Measurements from ENCODE around the gene C11orf87. TPM values are rescaled to one million over a fixed set of nuclear protein-coding genes. Genes with fewer than 3 reads are reported as not detected.

C11orf87 gene
- total and polyA plus RNA-seq, 2 donors from 2014 or later, result not detected

DNA sequence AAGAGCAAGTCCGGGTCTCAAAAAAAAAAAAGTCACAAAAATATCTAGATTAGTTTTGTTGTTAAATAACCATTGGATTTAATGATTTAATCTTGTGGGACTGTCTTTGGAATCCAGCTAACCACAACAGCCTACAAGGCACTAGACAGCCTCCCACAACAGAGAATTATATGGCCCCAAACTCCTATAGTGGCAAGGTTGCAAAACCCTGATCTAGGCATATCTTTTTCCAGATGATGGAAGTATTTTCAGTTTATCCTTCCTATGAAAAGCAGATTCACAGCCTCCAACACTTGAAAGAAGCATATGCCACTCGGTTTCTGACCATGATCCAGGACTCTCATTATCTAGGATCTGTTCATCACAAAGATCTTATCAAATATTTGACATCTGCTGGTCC is 5.4 kb upstream of the C11orf87 start:
- intact Hi-C loops (cut with DNase I), result no loop called here
- H3K27me3 ChIP-seq (ENCODE audit: control insufficient read depth, insufficient read depth, low read length), result peaks cover 5% of the 10 kb centered on the region
- no peaks in the 10 kb centered on the region for H3K36me3 ChIP-seq (ENCODE audit: control insufficient read depth in 2 of 3, insufficient read depth in 3 of 3, low read length in 3 of 3)
- H3K9ac ChIP-seq (ENCODE audit: low read length in 3 of 3), result no peak overlapping the region
- DNase-seq, result no peak
- H3K27ac ChIP-seq (ENCODE audit: low read depth in 2 of 2, low read length in 2 of 2), result no peak overlapping the region
- FAIRE-seq, result no peak
- no peaks in the 10 kb centered on the region for H3K4me1 ChIP-seq (ENCODE audit: control insufficient read depth in 2 of 3, insufficient read depth in 2 of 3, low read depth in 1 of 3, low read length in 3 of 3)
- no peaks in the 10 kb centered on the region for H3K9me3 ChIP-seq (ENCODE audit: control insufficient read depth in 2 of 3, insufficient read depth in 1 of 3, low read length in 3 of 3)
- TF ChIP-seq, protein P1, sequence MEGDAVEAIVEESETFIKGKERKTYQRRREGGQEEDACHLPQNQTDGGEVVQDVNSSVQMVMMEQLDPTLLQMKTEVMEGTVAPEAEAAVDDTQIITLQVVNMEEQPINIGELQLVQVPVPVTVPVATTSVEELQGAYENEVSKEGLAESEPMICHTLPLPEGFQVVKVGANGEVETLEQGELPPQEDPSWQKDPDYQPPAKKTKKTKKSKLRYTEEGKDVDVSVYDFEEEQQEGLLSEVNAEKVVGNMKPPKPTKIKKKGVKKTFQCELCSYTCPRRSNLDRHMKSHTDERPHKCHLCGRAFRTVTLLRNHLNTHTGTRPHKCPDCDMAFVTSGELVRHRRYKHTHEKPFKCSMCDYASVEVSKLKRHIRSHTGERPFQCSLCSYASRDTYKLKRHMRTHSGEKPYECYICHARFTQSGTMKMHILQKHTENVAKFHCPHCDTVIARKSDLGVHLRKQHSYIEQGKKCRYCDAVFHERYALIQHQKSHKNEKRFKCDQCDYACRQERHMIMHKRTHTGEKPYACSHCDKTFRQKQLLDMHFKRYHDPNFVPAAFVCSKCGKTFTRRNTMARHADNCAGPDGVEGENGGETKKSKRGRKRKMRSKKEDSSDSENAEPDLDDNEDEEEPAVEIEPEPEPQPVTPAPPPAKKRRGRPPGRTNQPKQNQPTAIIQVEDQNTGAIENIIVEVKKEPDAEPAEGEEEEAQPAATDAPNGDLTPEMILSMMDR (IDR thresholded peaks at IDR 0.05; ENCODE audit: borderline replicate concordance, extremely low read depth, insufficient read depth), result no peak
- H3K4me3 ChIP-seq (ENCODE audit: low read length in 3 of 3), result no peak overlapping the region

DNA sequence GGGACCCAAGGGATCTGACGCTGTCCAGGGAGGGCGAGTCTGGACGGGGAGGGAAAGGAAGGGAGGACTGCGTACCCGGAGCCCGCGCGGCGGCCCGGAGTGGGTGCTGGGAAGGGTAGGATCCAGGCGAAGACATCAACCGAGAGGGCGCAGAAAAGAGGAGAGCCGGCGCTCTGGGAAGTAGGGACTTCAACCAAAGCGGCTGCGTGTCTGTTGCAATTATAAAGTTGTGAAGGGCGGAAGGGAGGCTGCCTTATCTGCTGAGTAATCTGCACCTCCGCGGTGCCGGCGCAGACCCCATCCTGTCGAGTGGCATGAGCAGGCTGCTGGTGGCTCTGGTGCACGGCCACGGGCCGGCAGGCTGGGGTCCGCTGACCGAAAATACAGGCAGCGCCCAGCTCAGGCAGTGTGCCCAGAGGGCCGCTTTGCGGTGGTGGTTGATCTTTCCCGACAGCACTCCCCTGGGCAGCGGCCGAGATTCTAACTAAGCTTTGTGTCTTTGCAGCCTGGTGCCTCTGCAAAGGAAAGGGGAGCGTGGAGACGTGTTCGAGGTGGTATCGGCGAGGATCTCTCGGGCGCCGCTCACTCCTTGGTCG is 978 bp downstream of the C11orf87 start:
- H3K9ac ChIP-seq (ENCODE audit: low read length in 3 of 3), result no peak overlapping the region
- intact Hi-C loops (cut with DNase I), result no loop called here
- H3K27me3 ChIP-seq (ENCODE audit: control insufficient read depth, insufficient read depth, low read length), result peaks cover 12% of the 10 kb centered on the region

DNA sequence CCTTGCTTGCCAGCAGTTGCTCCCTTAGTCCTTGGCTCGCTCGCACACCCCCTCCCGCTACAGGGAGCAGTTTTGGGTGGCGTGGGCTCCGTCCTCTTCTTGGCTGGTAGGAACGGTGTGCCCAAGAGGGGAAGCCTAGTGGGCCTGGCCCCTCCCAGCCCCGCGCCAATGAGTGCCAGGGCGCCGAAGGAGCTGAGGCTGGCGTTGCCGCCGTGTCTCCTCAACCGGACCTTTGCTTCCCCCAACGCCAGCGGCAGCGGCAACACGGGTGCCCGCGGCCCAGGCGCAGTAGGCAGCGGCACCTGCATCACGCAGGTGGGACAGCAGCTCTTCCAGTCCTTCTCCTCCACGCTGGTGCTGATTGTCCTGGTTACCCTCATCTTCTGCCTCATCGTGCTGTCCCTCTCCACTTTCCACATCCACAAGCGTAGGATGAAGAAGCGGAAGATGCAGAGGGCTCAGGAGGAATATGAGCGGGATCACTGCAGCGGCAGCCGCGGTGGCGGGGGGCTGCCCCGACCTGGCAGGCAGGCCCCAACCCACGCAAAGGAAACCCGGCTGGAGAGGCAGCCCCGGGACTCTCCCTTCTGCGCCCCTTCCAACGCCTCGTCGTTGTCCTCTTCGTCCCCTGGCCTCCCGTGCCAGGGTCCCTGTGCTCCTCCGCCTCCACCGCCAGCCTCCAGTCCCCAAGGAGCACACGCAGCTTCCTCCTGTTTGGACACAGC is 1.6 kb downstream of the C11orf87 start:
- TF ChIP-seq, protein P1 (IDR thresholded peaks at IDR 0.05; ENCODE audit: borderline replicate concordance, extremely low read depth, insufficient read depth), result no peak
- peak in 4 of 5 donors; percentile 6 to 51 (median 21) for DNase-seq
- FAIRE-seq, result no peak
- peaks cover 0 to 4% (median 0%) of the 10 kb centered on the region in 3 donors for H3K4me1 ChIP-seq (ENCODE audit: control insufficient read depth in 2 of 3, insufficient read depth in 2 of 3, low read depth in 1 of 3, low read length in 3 of 3)
- no peak overlapping the region for H3K27ac ChIP-seq (ENCODE audit: low read depth in 2 of 2, low read length in 2 of 2)
- peaks cover 12% of the 10 kb centered on the region for H3K27me3 ChIP-seq (ENCODE audit: control insufficient read depth, insufficient read depth, low read length)
- H3K9me3 ChIP-seq (ENCODE audit: control insufficient read depth in 2 of 3, insufficient read depth in 1 of 3, low read length in 3 of 3), result no peaks in the 10 kb centered on the region
- no peak overlapping the region for H3K4me3 ChIP-seq (ENCODE audit: low read length in 3 of 3)
- no peak overlapping the region for H3K9ac ChIP-seq (ENCODE audit: low read length in 3 of 3)
- intact Hi-C loops (cut with DNase I), result no loop called here
- H3K36me3 ChIP-seq (ENCODE audit: control insufficient read depth in 2 of 3, insufficient read depth in 3 of 3, low read length in 3 of 3), result no peaks in the 10 kb centered on the region

More for the DNA sequence above, 978 bp downstream of the C11orf87 start:
- DNase-seq (peak; percentile 7 to 61 (median 19)), FAIRE-seq (no peak)
- Histone ChIP-seq H3K9me3 (ENCODE audit: control insufficient read depth in 2 of 3, insufficient read depth in 1 of 3, low read length in 3 of 3) (no peaks in the 10 kb centered on the region), H3K36me3 (ENCODE audit: control insufficient read depth in 2 of 3, insufficient read depth in 3 of 3, low read length in 3 of 3) (no peaks in the 10 kb centered on the region), H3K4me1 (ENCODE audit: control insufficient read depth in 2 of 3, insufficient read depth in 2 of 3, low read depth in 1 of 3, low read length in 3 of 3) (peaks cover 0 to 4% (median 0%) of the 10 kb centered on the region in 3 donors), H3K27ac (ENCODE audit: low read depth in 2 of 2, low read length in 2 of 2) (no peak overlapping the region), H3K4me3 (ENCODE audit: low read length in 3 of 3) (no peak overlapping the region)
- TF ChIP-seq, protein P1 (IDR thresholded peaks at IDR 0.05; ENCODE audit: borderline replicate concordance, extremely low read depth, insufficient read depth), result no peak
